ENCODE measurements around the gene METTL26.

DNA sequence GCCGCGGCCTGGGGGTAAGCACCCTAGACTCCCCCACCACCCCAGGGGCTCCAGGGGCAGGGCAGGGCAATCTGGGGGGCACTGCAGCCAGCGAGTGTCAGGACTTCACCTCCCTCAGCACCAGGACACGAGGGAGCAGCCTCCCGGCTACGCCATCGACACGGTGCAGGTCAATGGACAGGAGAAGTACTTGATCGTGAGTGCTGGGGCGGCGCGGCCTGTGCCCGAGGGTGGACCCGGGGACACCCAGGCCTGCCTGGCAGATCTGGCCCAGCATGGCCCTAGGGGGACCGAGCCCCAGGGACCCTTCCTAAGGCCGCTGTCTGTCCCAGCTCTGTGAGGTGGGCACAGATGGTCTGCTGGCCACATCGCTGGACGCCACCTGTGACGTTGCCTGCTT lies 36.3 kb upstream of the METTL26 start:
- TF ChIP-seq, protein P1, sequence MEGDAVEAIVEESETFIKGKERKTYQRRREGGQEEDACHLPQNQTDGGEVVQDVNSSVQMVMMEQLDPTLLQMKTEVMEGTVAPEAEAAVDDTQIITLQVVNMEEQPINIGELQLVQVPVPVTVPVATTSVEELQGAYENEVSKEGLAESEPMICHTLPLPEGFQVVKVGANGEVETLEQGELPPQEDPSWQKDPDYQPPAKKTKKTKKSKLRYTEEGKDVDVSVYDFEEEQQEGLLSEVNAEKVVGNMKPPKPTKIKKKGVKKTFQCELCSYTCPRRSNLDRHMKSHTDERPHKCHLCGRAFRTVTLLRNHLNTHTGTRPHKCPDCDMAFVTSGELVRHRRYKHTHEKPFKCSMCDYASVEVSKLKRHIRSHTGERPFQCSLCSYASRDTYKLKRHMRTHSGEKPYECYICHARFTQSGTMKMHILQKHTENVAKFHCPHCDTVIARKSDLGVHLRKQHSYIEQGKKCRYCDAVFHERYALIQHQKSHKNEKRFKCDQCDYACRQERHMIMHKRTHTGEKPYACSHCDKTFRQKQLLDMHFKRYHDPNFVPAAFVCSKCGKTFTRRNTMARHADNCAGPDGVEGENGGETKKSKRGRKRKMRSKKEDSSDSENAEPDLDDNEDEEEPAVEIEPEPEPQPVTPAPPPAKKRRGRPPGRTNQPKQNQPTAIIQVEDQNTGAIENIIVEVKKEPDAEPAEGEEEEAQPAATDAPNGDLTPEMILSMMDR (IDR thresholded peaks at IDR 0.05; ENCODE audit: poor library complexity), result no peak
- TF ChIP-seq EZH2 (IDR thresholded peaks at IDR 0.05; ENCODE audit: borderline replicate concordance), result no peak
